ENCODE data around the gene ELF3. TPM values are rescaled to one million over a fixed set of nuclear protein-coding genes. Genes with fewer than 3 reads are reported as not detected.
"Not testable (repeated sequence)": the region's sequence is repeated elsewhere in the genome, so short reads cannot be mapped to it uniquely, and the experiment has no call there.

The ELF3 gene
- total RNA-seq, 1 experiment from 2014 or later, result 0.06 TPM

GRCh38 chr1:202064889-202065312 lies 54.5 kb downstream of the ELF3 start:
- not testable (repeated sequence) for DNase-seq (ENCODE audit: low read depth)

Other genes with a start within 250 kb of the ELF3 start
- 28.9 and 33.1 TPM in 2 replicates for gene IPO9, start 181.4 kb upstream of the ELF3 start, total RNA-seq (2014; rRNA removed)
- 21.0 and 30.6 TPM in 2 replicates for gene SHISA4, start 121.7 kb upstream of the ELF3 start, total RNA-seq (2014; rRNA removed)
- 0.13 and 0.29 TPM in 2 replicates for gene LMOD1, start 64.0 kb upstream of the ELF3 start, total RNA-seq (2014; rRNA removed)
- 62.8 and 63.1 TPM in 2 replicates for gene TIMM17A, start 55.1 kb upstream of the ELF3 start, total RNA-seq (2014; rRNA removed)
- gene RNPEP, start 27.9 kb upstream of the ELF3 start, total RNA-seq (2014; rRNA removed), result 70.2 and 73.3 TPM in 2 replicates
- 0.06 TPM in 1 of 2 replicates, not detected in the other for gene GPR37L1, start 112.3 kb downstream of the ELF3 start, total RNA-seq (2014; rRNA removed)
- 25.6 and 28.1 TPM in 2 replicates for gene ARL8A, start 134.2 kb downstream of the ELF3 start, total RNA-seq (2014; rRNA removed)
- not detected in 2 replicates for gene PTPN7, start 150.0 kb downstream of the ELF3 start, total RNA-seq (2014; rRNA removed)
- not detected in 2 replicates for gene LGR6, start 183.2 kb downstream of the ELF3 start, total RNA-seq (2014; rRNA removed)